Type B pancreatic cell (in vitro differentiated cells): ENCODE measurements around the gene SAXO2. TPM values are rescaled to one million over a fixed set of nuclear protein-coding genes. Genes with fewer than 3 reads are reported as not detected.
"Not testable (repeated sequence)": the region's sequence is repeated elsewhere in the genome, so short reads cannot be mapped to it uniquely, and the experiment has no call there.

Experiments used
- DNase-seq: peaks from one replicate; pipeline ENCODE4 v3.0.0; 2021; ENCODE audit warnings: mixed read lengths; ENCODE audit not compliant: unreplicated experiment; ENCODE audit errors: extremely low spot score
- H3K27ac Mint-ChIP-seq: 2 replicates; pipeline ENCODE4 v1.8.0; 2021; ENCODE audit warnings: mild to moderate bottlenecking, mixed read lengths
- H3K27me3 Mint-ChIP-seq: 2 replicates; pipeline ENCODE4 v1.8.0; 2021; ENCODE audit warnings: mixed read lengths
- H3K36me3 Mint-ChIP-seq: 2 replicates; pipeline ENCODE4 v1.8.0; 2021; ENCODE audit warnings: mixed read lengths
- H3K4me1 Mint-ChIP-seq: one replicate; pipeline ENCODE4 v1.8.0; 2021; ENCODE audit warnings: mixed read lengths; ENCODE audit not compliant: unreplicated experiment
- H3K4me3 Mint-ChIP-seq: 2 replicates; pipeline ENCODE4 v1.8.0; 2021; ENCODE audit warnings: mild to moderate bottlenecking, mixed read lengths
- H3K9me3 Mint-ChIP-seq: 2 replicates; pipeline ENCODE4 v1.8.0; 2021; ENCODE audit warnings: mixed read lengths
- CTCF ChIP-seq: fragments of 200-600 bp; sonication (generic); conservative IDR thresholded peaks from 2 replicates; pipeline ENCODE4 v1.5.0; 2021; ENCODE audit warnings: antibody characterized with exemption, mild to moderate bottlenecking
- total RNA-seq: library from RNA; stranded (reverse); gene quantifications from 2 replicates; pipeline ENCODE4 v1.2.1, GENCODE V29; 2021; ENCODE audit warnings: low replicate concordance

SAXO2 gene
- total RNA-seq, 1 donor from 2014 or later = 5.8 TPM

GRCh38 chr15:82314769-82315518 lies 52.3 kb downstream of the SAXO2 start:
- no peak overlapping the region for H3K4me3 Mint-ChIP-seq
- no peak for DNase-seq
- H3K4me1 Mint-ChIP-seq = no peaks in the 10 kb centered on the region
- H3K27me3 Mint-ChIP-seq = peaks cover 10% of the 10 kb centered on the region
- no peak for TF ChIP-seq CTCF
- H3K36me3 Mint-ChIP-seq = no peaks in the 10 kb centered on the region
- H3K27ac Mint-ChIP-seq = no peak overlapping the region
- H3K9me3 Mint-ChIP-seq = no peaks in the 10 kb centered on the region

- Mint-ChIP-seq H3K27me3 (peaks cover 6% of the 10 kb centered on the region), H3K9me3 (no peaks in the 10 kb centered on the region), H3K36me3 (no peaks in the 10 kb centered on the region), H3K4me1 (no peaks in the 10 kb centered on the region), H3K4me3 (no peak overlapping the region), H3K27ac (no peak overlapping the region)
- no peak for DNase-seq
- TF ChIP-seq CTCF = no peak
These were observed 53.1 kb downstream of the SAXO2 start for GRCh38 chr15:82315519-82316246.

- not testable (repeated sequence) for H3K27me3 Mint-ChIP-seq, H3K36me3 Mint-ChIP-seq, H3K9me3 Mint-ChIP-seq, H3K4me1 Mint-ChIP-seq, H3K27ac Mint-ChIP-seq, H3K4me3 Mint-ChIP-seq, DNase-seq
These were observed 53.9 kb downstream of the SAXO2 start for GRCh38 chr15:82316247-82317090.

GRCh38 chr15:82317091-82317489 lies 54.5 kb downstream of the SAXO2 start:
- no peak for TF ChIP-seq CTCF
- Mint-ChIP-seq H3K27me3 (peaks cover 3% of the 10 kb centered on the region), H3K4me1 (no peaks in the 10 kb centered on the region), H3K4me3 (no peak overlapping the region), H3K27ac (no peak overlapping the region), H3K36me3 (no peaks in the 10 kb centered on the region), H3K9me3 (no peaks in the 10 kb centered on the region)
- no peak for DNase-seq

- H3K4me3 Mint-ChIP-seq, H3K27me3 Mint-ChIP-seq, H3K4me1 Mint-ChIP-seq, DNase-seq, H3K36me3 Mint-ChIP-seq, H3K9me3 Mint-ChIP-seq, H3K27ac Mint-ChIP-seq: not testable (repeated sequence)
These were observed 54.9 kb downstream of the SAXO2 start for GRCh38 chr15:82317516-82317915.

- not testable (repeated sequence) for H3K9me3 Mint-ChIP-seq, H3K36me3 Mint-ChIP-seq, DNase-seq, H3K4me1 Mint-ChIP-seq, H3K27me3 Mint-ChIP-seq, H3K27ac Mint-ChIP-seq, H3K4me3 Mint-ChIP-seq
These were observed 55.7 kb downstream of the SAXO2 start for GRCh38 chr15:82318281-82318680.

- not testable (repeated sequence) for H3K27me3 Mint-ChIP-seq, H3K27ac Mint-ChIP-seq, H3K4me3 Mint-ChIP-seq, H3K4me1 Mint-ChIP-seq, H3K36me3 Mint-ChIP-seq, H3K9me3 Mint-ChIP-seq, DNase-seq
These were observed 57.1 kb downstream of the SAXO2 start for GRCh38 chr15:82319522-82320278.

DNA sequence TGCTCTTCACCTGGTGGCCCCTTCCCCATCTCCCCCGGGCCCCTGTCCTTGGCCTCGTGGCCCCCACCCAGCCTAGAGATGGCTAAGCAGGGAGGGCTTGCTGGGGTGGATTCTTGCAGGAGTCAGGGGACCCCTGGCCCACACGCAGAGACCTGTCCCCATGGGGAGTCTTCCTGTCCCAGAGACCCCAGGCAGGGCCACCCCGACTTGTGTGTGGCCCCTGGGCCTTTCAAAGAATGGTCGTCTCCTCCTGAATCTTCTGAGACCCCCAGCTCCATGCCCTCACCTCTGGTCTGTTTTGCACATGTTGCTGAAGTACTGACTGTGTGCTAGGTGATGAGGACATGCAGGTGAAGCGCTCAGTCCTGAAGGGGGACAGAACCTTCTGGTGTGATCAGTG lies 58.2 kb downstream of the SAXO2 start:
- not testable (repeated sequence) for H3K4me3 Mint-ChIP-seq, H3K36me3 Mint-ChIP-seq, H3K27ac Mint-ChIP-seq, DNase-seq, H3K27me3 Mint-ChIP-seq, H3K9me3 Mint-ChIP-seq, H3K4me1 Mint-ChIP-seq

- H3K27me3 Mint-ChIP-seq, H3K27ac Mint-ChIP-seq, DNase-seq, H3K4me1 Mint-ChIP-seq, H3K4me3 Mint-ChIP-seq, H3K36me3 Mint-ChIP-seq, H3K9me3 Mint-ChIP-seq: not testable (repeated sequence)
These were observed 59.9 kb downstream of the SAXO2 start for GRCh38 chr15:82322488-82322887.

GRCh38 chr15:82324831-82325230 lies 62.2 kb downstream of the SAXO2 start:
- H3K4me1 Mint-ChIP-seq, H3K9me3 Mint-ChIP-seq, DNase-seq, H3K4me3 Mint-ChIP-seq, H3K27ac Mint-ChIP-seq, H3K36me3 Mint-ChIP-seq, H3K27me3 Mint-ChIP-seq: not testable (repeated sequence)
